Activated CD4-positive, alpha-beta memory T cell treated with anti-CD3 and anti-CD28 coated beads for 36 hours (primary cell): Measurements from ENCODE around the gene AFF3. TPM values are rescaled to one million over a fixed set of nuclear protein-coding genes. Genes with fewer than 3 reads are reported as not detected.

Experiments
- CTCF ChIA-PET: fragments of 350-600 bp; sonication (Branson Sonifier 250); formaldehyde crosslinking; loops from one replicate; lab custom pipeline; 2021; ENCODE audit warnings: antibody characterized with exemption, inconsistent platforms; lab: Charles Lee
- POLR2A ChIA-PET: fragments of 350-600 bp; sonication (Branson Sonifier 250); formaldehyde crosslinking; loops from one replicate; lab custom pipeline; 2021; ENCODE audit warnings: antibody characterized with exemption; lab: Charles Lee
- DNase-seq: peaks from one replicate; pipeline ENCODE4 v3.0.0-alpha.2; 2020
- H3K27ac Mint-ChIP-seq: one replicate; pipeline ENCODE4 v1.8.0; 2021; ENCODE audit warnings: mixed read lengths
- H3K27me3 Mint-ChIP-seq: one replicate; pipeline ENCODE4 v1.8.0; 2021; ENCODE audit warnings: mixed read lengths
- H3K36me3 Mint-ChIP-seq: one replicate; pipeline ENCODE4 v1.8.0; 2021; ENCODE audit warnings: mixed read lengths
- H3K4me1 Mint-ChIP-seq: one replicate; pipeline ENCODE4 v1.8.0; 2021; ENCODE audit warnings: low read depth, mixed read lengths
- H3K4me3 Mint-ChIP-seq: one replicate; pipeline ENCODE4 v1.8.0; 2021; ENCODE audit warnings: mild to moderate bottlenecking, mixed read lengths
- H3K9me3 Mint-ChIP-seq: one replicate; pipeline ENCODE4 v1.8.0; 2021; ENCODE audit warnings: mixed read lengths
- intact Hi-C: fragments of 100-400 bp; cut with micrococcal nuclease; formaldehyde crosslinking; loops from one replicate; pipeline ENCODE4 v1.15.1; 2023
- total RNA-seq, 2 experiments: library from RNA; stranded (reverse); gene quantifications; one replicate each; pipeline ENCODE4 v1.2.3, GENCODE V29; 2021

AFF3 gene
- total RNA-seq, 2 experiments from 2014 or later, result 0.22 to 0.59 TPM

DNA sequence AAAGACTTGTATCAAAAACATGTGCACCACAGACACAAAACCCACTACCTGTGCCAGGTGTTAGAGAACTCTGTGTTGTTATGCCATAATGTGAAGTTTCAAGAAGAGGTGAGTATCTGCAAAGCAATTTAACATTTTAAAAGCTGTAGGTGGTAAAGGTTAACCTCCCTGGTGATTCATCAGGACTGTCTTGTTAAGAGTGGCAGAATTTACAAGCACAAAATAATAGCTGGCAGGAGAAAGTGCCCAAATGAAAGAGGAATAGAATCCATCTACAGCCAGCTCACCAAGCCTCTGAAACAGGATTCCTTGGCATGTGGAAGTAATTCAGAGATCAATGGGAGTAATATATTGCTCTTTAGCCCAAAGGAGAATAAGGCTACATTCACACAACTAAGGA lies 230.7 kb downstream of the AFF3 start:
- CTCF ChIA-PET, result no interaction called here
- Mint-ChIP-seq H3K27me3 (no peaks in the 10 kb centered on the region), H3K9me3 (no peaks in the 10 kb centered on the region), H3K36me3 (no peaks in the 10 kb centered on the region), H3K4me1 (no peaks in the 10 kb centered on the region), H3K27ac (no peak overlapping the region), H3K4me3 (no peak overlapping the region)
- intact Hi-C loops, result no loop called here
- DNase-seq, result no peak
- POLR2A ChIA-PET, result no interaction called here

DNA sequence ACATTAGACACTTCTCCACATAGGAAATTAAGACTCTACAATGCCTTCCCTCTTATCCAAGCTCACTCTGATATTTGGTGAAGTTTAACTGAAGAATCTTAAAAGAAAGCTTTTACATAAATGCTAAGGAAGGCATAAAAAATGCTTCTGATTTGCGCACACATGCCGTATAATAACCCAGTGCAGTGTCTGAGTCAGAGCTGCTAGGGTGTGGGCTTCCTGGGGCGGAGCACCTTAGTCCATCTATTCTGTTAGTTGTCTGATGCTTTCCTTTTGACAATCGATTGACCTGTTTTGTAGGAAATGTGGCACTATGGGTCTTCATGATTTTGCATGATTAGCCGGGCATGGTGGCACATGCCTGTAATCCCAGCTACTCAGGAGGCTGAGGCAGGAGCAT lies 231.5 kb downstream of the AFF3 start:
- H3K4me3 Mint-ChIP-seq, result no peak overlapping the region
- H3K27ac Mint-ChIP-seq, result no peak overlapping the region
- no peaks in the 10 kb centered on the region for H3K27me3 Mint-ChIP-seq
- intact Hi-C loops, result no loop called here
- DNase-seq, result no peak
- POLR2A ChIA-PET, result no interaction called here
- H3K4me1 Mint-ChIP-seq, result no peaks in the 10 kb centered on the region
- H3K9me3 Mint-ChIP-seq, result no peaks in the 10 kb centered on the region
- CTCF ChIA-PET, result interaction anchor here (0.8 kb wide), 1 partner anchor 69 kb away, joined by 3 read pairs; no protein-coding TSS in a partner anchor
- H3K36me3 Mint-ChIP-seq, result no peaks in the 10 kb centered on the region

DNA sequence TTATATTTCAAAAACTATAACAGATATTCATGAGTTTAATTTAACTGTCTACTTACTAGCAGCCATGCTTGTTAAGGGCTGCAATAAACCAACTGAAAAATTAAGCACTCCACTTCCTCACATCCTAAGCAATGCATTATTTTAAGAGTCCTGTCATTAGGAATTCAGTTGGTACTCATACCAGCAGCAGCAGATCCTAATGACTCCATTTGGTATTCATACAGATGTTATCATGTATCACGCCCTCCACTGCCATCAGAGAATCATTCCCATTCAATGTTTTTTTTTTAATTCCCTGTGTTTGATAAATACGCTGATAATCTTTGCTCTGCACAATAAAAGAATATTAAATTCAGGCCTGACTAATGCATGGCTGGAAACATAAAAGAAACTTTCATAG lies 236.8 kb downstream of the AFF3 start:
- intact Hi-C loops, result no loop called here
- no peak overlapping the region for H3K27ac Mint-ChIP-seq
- DNase-seq, result no peak
- H3K9me3 Mint-ChIP-seq, result no peaks in the 10 kb centered on the region
- H3K4me1 Mint-ChIP-seq, result no peaks in the 10 kb centered on the region
- H3K27me3 Mint-ChIP-seq, result no peaks in the 10 kb centered on the region
- POLR2A ChIA-PET, result no interaction called here
- CTCF ChIA-PET, result no interaction called here
- H3K36me3 Mint-ChIP-seq, result no peaks in the 10 kb centered on the region
- H3K4me3 Mint-ChIP-seq, result no peak overlapping the region

DNA sequence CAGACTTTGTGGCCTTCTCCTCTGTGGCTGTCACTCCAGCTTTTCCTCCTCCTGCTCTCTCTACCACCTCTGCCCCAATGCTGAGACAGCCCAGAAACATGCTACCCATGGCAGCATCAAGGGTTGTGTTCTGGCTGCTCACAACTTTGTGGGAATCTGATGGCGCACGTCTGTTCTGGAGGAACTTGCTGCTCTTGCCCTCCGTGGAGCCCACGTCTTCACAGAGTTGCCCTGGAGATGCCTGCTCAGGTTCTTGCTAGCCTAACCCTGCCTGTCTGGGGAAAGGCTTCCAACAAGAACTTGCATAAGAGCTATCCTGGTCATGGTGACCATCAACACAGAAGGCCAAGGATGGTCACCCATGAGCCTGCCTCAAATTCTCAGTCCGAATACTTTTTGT lies 237.4 kb downstream of the AFF3 start:
- no peak for DNase-seq
- ChIA-PET CTCF (no interaction called here), POLR2A (no interaction called here)
- Mint-ChIP-seq H3K4me1 (no peaks in the 10 kb centered on the region), H3K36me3 (no peaks in the 10 kb centered on the region), H3K27me3 (no peaks in the 10 kb centered on the region), H3K9me3 (no peaks in the 10 kb centered on the region), H3K4me3 (no peak overlapping the region), H3K27ac (no peak overlapping the region)
- intact Hi-C loops, result no loop called here

DNA sequence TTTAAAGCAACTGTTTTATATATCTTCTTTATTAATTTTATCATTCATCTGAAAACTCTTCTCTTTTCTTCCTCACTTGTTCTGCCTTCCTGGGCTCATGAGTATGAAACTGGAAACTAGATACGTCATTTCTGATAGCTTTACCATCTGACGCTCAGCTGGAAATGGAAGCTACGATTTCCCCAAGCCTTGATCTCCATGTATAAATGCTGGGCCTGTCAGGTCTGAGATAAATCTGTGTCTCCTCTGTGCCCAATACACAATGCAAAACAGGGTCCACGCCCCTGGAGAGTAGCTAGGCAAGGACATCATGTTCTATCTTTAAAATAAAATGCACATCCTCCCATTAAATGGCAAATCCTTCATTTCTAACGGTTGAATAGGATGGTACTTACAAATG lies 238.4 kb downstream of the AFF3 start:
- ChIA-PET POLR2A (no interaction called here), CTCF (no interaction called here)
- intact Hi-C loops, result no loop called here
- Mint-ChIP-seq H3K4me3 (no peak overlapping the region), H3K27me3 (no peaks in the 10 kb centered on the region), H3K4me1 (no peaks in the 10 kb centered on the region), H3K27ac (no peak overlapping the region), H3K9me3 (no peaks in the 10 kb centered on the region), H3K36me3 (no peaks in the 10 kb centered on the region)
- DNase-seq, result no peak

DNA sequence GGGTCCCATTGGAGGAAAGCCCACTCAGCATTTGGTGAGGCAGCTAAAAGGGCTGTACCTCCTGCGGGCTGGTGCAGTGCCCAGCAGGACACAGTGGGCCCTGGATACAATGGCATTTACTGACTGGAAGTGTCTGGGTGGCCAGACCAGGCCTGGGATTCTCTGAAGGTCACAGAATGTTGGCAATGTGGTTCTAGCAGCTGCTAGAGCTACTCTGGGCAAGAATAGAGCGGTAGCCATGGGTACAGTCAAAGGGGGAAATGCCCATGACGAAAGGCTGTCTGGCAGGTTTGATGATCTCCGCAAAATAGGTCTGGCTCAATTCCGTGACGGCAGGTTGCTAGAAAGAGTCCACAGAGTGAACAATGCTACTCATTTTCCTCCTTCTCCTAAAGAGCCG lies 241.8 kb downstream of the AFF3 start:
- Mint-ChIP-seq H3K27me3 (no peaks in the 10 kb centered on the region), H3K4me3 (no peak overlapping the region), H3K36me3 (no peaks in the 10 kb centered on the region), H3K27ac (no peak overlapping the region), H3K4me1 (no peaks in the 10 kb centered on the region), H3K9me3 (no peaks in the 10 kb centered on the region)
- intact Hi-C loops, result no loop called here
- POLR2A ChIA-PET, result no interaction called here
- no peak for DNase-seq
- CTCF ChIA-PET, result no interaction called here

DNA sequence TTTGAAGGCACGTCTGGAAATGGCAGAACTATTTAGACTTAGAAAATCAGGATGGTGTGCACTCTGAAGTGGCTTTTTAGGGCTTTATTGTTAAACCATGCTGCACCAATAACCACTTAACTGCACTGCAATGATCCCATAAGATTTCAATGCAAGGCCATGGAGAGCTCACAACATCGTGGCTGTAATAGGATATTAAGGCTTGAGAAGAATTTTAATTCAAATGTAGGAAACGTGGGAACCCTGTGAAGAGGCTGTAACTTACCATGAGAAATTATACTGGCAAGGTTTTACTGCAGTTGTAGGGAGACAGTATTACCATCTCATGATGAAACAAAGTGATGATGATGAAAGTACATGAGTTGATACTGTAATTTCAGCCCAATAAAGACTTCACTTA lies 242.5 kb downstream of the AFF3 start:
- POLR2A ChIA-PET, result no interaction called here
- no peak overlapping the region for H3K4me3 Mint-ChIP-seq
- H3K4me1 Mint-ChIP-seq, result no peaks in the 10 kb centered on the region
- DNase-seq, result no peak
- H3K9me3 Mint-ChIP-seq, result no peaks in the 10 kb centered on the region
- H3K27me3 Mint-ChIP-seq, result no peaks in the 10 kb centered on the region
- CTCF ChIA-PET, result no interaction called here
- no peak overlapping the region for H3K27ac Mint-ChIP-seq
- H3K36me3 Mint-ChIP-seq, result no peaks in the 10 kb centered on the region
- intact Hi-C loops, result no loop called here

DNA sequence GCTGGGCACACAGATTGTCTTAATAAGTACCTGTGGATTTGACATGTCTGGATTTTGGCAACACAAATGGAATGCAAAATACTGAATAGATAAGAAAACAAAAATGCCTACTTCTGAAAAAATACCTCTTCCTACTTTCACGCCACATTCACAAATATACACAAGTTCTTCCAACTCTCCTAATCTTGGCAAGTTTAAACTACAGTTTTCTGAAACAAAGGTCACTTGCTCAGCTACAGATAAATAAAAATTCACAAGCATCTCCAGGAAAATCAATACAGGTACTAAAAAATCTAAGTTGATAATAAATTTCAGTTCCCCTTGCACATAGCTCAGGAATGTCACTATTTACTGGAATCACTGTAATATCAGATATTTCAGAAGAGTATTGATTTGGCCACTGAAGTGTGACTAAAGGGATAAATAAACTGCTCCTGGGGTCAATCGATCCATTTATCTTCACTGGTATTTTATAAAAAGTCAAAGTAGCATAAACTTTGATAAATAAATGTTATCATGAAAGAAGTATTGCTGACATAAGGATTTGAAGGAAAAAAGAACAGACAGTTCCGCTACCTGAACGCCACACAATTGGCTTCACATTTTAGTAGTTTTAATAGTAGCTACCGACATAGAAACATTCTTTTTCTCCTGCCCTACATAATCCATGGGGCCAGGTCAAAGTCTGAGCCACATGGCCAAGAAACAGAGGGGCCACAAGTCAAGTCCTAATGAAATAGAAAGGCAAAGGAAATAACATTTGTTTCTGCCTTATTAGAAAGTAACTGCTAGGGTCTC lies 243.1 kb downstream of the AFF3 start:
- no peaks in the 10 kb centered on the region for H3K27me3 Mint-ChIP-seq
- H3K36me3 Mint-ChIP-seq, result no peaks in the 10 kb centered on the region
- intact Hi-C loops, result no loop called here
- H3K4me1 Mint-ChIP-seq, result no peaks in the 10 kb centered on the region
- POLR2A ChIA-PET, result no interaction called here
- no peaks in the 10 kb centered on the region for H3K9me3 Mint-ChIP-seq
- DNase-seq, result no peak
- no peak overlapping the region for H3K27ac Mint-ChIP-seq
- CTCF ChIA-PET, result no interaction called here
- H3K4me3 Mint-ChIP-seq, result no peak overlapping the region

DNA sequence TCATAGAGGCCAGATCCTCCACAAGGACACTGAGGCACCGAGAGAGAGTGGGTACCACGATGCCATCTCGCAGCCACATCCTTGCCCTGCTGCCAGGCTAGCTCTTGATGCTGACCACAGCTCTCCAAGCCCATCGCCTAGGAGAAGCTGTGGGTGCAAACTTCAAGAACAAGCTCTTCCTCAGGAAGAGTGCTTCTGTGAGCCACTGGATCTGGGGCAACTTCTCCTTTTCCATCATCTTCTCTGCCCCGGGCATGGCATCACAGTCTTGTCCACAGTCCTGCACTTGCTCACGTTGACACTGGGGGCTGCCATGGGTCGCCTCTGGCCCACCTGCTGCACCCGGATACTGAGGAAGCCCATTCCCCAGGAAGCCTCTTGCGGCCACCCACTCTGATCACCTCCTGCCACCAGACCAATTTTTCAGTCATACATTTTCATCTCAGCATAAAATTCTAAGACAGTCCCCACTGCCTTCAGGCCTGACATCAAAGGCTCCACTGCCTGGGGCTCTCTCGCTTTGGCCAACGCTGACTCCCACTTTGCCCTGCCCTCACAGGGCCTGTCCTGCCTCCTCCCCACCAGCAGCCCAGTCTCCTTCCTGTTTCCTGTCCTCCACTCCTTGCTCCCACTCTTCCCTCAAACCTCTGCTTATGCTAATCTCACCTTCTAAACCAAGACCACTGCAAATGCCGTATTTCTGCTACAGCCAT lies 243.9 kb downstream of the AFF3 start:
- CTCF ChIA-PET, result no interaction called here
- Mint-ChIP-seq H3K27ac (no peak overlapping the region), H3K27me3 (no peaks in the 10 kb centered on the region), H3K4me1 (no peaks in the 10 kb centered on the region), H3K9me3 (no peaks in the 10 kb centered on the region), H3K36me3 (no peaks in the 10 kb centered on the region), H3K4me3 (no peak overlapping the region)
- intact Hi-C loops, result no loop called here
- DNase-seq, result no peak
- POLR2A ChIA-PET, result no interaction called here

DNA sequence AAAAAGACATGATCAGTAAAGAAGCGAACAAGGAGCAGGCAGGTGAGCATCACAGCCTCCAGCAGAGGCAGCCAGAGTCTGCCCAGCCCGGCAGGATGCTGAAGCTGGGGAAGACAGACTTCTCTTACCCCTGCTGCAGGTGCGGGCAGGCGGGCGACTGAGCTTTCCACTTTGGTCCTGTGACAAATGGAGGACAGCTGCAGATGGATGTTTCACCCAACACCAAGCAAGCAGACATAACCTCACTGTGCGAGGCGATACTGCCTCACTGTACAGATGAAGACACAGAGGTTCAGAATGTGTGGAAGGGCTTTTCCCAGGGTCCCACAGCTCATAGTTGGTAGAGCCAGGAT lies 251.0 kb downstream of the AFF3 start:
- ChIA-PET CTCF (no interaction called here), POLR2A (no interaction called here)
- no peaks in the 10 kb centered on the region for H3K27me3 Mint-ChIP-seq
- DNase-seq, result no peak
- no peaks in the 10 kb centered on the region for H3K36me3 Mint-ChIP-seq
- no peak overlapping the region for H3K27ac Mint-ChIP-seq
- no peaks in the 10 kb centered on the region for H3K9me3 Mint-ChIP-seq
- H3K4me1 Mint-ChIP-seq, result no peaks in the 10 kb centered on the region
- no peak overlapping the region for H3K4me3 Mint-ChIP-seq
- intact Hi-C loops, result no loop called here

DNA sequence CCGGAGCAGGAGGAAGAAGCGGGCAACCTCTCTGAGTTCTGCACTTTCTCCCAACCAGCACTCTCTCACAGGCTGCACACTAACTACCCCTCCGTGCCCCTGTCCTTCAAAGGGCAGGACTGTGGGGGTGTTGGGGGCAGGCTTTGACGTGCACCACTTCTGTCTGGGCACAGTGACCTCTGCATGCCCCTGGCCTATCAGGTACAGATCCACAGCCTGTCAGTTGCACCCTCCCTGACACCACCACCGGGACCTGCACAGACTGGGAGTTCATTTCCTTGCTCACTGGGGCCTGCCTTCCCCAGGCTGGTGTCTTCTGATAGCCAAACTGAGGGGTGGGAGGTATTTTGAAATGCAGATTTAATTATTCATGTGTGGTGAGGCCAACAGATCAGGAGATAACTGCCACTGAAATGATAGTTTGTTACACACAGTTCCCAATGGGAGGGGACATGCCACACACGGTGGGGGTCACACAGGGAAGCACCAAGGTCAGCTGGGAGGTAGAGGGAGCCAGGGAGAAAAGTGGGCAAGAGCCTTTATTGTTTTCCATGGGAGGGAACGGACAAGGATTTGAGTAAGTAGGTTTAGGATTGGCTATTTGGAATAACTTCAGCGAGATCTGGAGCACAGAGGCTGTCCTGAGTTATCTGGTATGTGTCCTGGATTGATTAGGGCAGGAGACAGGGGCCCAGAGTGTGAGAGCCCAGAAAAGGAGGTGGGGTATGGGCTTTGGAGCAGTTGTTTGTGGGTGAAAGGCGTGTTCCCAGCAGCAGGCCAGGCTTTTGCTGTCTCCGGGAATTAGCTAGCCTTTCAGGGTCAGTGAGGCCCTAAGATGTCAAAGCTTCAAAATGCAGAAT lies 251.6 kb downstream of the AFF3 start:
- intact Hi-C loops, result no loop called here
- no peak for DNase-seq
- no peaks in the 10 kb centered on the region for H3K4me1 Mint-ChIP-seq
- ChIA-PET CTCF (no interaction called here), POLR2A (no interaction called here)
- H3K9me3 Mint-ChIP-seq, result no peaks in the 10 kb centered on the region
- no peaks in the 10 kb centered on the region for H3K27me3 Mint-ChIP-seq
- no peak overlapping the region for H3K4me3 Mint-ChIP-seq
- no peak overlapping the region for H3K27ac Mint-ChIP-seq
- H3K36me3 Mint-ChIP-seq, result no peaks in the 10 kb centered on the region

DNA sequence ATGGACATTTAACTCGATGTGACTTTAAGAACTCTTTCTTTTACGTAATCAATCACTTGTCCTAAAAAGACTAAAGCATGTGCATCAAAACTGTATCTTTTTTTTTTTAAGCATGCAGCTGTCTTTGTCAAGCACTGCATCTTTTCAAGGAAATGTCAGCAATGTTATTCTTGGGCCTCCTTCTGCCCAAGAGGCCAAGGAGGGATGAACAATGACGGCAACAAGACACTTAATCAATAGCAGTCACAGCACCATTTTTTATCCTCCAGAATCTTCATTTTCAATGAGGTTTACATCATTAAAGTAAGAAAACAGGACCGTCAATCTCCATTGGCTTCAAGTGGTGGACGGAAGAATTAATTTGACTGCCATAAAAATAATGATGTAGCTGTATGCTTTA lies 253.8 kb downstream of the AFF3 start:
- ChIA-PET CTCF (no interaction called here), POLR2A (no interaction called here)
- intact Hi-C loops, result no loop called here
- no peak overlapping the region for H3K4me3 Mint-ChIP-seq
- no peaks in the 10 kb centered on the region for H3K4me1 Mint-ChIP-seq
- no peaks in the 10 kb centered on the region for H3K36me3 Mint-ChIP-seq
- H3K27me3 Mint-ChIP-seq, result no peaks in the 10 kb centered on the region
- DNase-seq, result no peak
- H3K9me3 Mint-ChIP-seq, result no peaks in the 10 kb centered on the region
- no peak overlapping the region for H3K27ac Mint-ChIP-seq
